Cerebellar cortex (tissue), 1 donor: ENCODE data around the gene MAP3K13.
"Not testable (repeated sequence)": the region's sequence is repeated elsewhere in the genome, so short reads cannot be mapped to it uniquely, and the experiment has no call there.

Source experiments
- DNase-seq: peaks from one replicate; pipeline ENCODE4 v3.0.0-alpha.2; 2015; ENCODE audit warnings: low spot score

MAP3K13 gene

GRCh38 chr3:185397676-185398075, 34.7 kb downstream of the MAP3K13 start:
- DNase-seq = peak; percentile 62

DNA sequence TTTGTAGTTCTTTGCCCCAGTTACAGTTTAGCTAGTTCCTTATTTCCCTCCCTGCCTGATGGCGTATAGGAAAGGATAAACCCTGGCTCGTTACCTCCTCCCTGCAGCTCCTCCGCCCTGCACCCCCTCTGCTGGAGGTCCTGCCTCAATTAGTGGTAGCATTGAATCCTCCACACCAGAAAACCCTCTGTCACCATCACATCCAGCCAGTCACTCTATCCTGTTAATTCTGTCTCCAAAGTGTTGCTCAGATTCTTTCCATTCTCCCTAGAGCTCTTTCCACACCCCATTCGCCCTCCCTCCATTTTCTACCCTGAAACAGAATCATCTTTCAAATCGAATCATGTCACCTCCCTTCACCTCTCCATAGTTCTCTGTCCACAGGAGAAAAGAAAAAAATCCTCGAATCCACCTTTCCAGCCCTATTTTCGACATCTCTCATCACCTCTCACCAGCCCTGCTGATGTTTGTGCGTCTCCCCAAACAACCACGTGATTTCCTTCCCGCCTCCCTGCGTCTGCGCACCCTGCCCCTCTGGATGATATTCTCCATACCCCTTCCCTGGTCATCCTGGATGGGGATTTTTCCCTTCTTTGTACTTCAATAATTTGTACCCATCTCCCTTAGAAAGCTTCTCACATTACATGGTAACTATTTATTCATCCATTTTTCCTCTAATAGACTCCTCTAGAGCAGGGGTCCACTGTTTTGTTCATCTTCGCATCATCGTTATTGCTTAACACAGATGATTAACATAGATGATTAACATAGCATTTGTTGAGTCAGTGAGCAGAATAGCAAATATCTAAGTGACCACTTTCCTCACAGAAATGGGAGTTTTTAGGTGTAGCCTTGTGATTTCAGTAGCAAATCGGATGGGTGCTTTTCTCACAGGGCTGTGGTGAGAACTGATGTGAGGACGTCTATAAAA, 37.1 kb downstream of the MAP3K13 start:
- DNase-seq = no peak

- DNase-seq = no peak
Observed at GRCh38 chr3:185400866-185401265, 37.9 kb downstream of the MAP3K13 start.

- no peak for DNase-seq
Observed at GRCh38 chr3:185401319-185401955, 38.5 kb downstream of the MAP3K13 start.

DNA sequence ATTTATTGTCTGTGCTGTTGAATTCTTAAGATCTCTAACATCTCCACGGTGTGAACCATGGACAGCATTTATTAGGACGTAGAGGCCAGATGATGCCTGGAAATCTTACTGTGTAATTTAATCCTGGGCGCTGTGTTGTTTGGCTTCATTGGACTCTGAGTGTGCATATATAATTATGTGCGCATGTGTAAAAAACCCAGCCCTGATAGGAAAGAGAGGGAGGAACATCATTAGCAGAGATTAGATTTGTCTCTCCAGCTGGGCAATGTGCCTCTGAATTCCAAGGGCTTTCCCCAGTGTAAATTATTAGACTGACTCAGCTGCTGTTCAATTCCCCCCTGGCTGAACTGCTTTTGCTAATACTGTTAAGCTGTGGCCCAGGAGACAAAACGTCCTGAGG, 39.6 kb downstream of the MAP3K13 start:
- no peak for DNase-seq

DNA sequence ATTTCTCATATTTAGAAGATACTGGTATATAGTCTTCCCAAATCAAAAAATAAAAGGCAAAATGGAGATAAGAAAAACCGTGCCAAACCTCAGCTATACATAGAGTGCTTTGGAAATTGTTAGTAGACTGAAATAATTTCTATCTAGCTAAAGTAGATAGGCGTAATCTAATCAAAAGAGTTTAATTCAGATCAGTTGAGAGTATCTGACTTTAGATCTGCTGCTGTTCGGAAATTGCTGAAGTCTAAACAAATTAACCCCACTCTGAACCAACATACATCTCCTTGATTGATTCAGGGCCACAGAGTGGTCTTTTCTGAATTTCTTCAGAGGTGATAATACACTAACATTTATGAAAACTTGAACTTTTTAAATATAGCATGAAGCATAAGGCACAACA, 40.1 kb downstream of the MAP3K13 start:
- no peak for DNase-seq

- DNase-seq = no peak
Observed at GRCh38 chr3:185405243-185405642, 42.3 kb downstream of the MAP3K13 start.

- DNase-seq = no peak
Observed at GRCh38 chr3:185405664-185406063, 42.7 kb downstream of the MAP3K13 start.

DNA sequence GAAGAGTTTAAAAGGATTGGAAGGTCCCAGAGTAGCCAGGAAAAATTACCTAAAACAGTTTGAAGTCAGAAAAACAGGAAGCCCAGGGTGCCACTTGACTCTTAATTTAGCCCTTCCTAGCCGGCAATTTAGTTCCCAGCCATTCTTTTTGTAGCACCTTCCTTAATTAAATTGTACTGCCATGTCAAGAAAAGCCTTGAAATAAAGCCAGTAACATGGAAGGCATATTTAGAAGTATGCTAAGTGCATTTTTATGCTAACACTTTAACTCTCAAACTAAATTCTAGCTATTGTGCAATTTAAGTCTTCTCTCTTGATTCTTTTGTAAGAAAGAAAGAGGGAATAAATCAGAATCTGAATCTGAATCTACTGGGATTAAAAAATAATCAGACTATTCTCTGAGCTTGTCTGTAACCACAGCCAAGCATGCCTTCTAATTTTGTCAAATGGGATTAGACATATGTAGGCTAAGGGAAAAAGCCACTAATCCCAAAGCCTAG, 43.2 kb downstream of the MAP3K13 start:
- peak; percentile 7 for DNase-seq

GRCh38 chr3:185409957-185410356, 47.0 kb downstream of the MAP3K13 start:
- no peak for DNase-seq

DNA sequence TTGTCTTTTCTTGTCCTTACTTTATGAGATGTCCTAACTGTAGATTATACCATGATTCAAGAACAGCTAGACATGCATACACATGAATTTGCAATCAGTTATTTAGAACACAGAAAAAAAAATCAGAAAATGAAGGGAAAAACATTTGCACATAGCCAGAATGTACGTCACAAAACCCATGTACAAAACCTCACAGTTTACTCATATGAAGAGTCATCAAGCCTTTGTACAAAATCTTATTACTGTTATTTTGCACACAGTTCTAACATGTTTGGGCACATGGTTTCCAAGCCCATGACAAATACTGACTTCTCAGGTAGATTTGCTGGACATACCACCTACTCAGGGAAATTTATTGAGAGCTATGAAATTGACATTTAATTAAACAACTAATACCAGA, 48.2 kb downstream of the MAP3K13 start:
- DNase-seq = no peak

GRCh38 chr3:185416513-185416912, 53.6 kb downstream of the MAP3K13 start:
- no peak for DNase-seq

- not testable (repeated sequence) for DNase-seq
Observed at GRCh38 chr3:185418561-185418977, 55.6 kb downstream of the MAP3K13 start.

DNA sequence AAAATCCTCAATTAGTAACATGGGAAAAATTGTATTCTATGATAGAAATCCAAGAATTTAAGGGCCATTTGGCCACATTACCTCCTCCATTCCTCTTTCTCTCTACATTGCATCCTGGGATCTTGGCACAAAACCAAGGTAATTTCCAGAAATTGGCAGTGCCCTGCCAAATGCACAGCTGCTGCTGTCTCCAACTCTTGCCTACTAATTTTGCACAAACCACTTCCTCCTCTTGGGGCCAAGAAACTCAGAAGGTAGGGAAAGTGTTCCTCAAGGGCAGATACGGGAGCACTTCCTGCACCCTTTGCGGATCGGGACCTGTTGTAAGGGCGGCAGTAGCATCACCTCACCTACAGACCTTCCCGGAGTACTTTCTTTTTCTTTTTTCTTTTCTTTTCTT, 57.8 kb downstream of the MAP3K13 start:
- peak; percentile 82 for DNase-seq

- DNase-seq = no peak
Observed at GRCh38 chr3:185421577-185422232, 58.8 kb downstream of the MAP3K13 start.

- DNase-seq = no peak
Observed at GRCh38 chr3:185422677-185423076, 59.7 kb downstream of the MAP3K13 start.

GRCh38 chr3:185423178-185423577, 60.2 kb downstream of the MAP3K13 start:
- DNase-seq = no peak

- no peak for DNase-seq
Observed at GRCh38 chr3:185424435-185424834, 61.5 kb downstream of the MAP3K13 start.

- DNase-seq = no peak
Observed at GRCh38 chr3:185430375-185430774, 67.4 kb downstream of the MAP3K13 start.

DNA sequence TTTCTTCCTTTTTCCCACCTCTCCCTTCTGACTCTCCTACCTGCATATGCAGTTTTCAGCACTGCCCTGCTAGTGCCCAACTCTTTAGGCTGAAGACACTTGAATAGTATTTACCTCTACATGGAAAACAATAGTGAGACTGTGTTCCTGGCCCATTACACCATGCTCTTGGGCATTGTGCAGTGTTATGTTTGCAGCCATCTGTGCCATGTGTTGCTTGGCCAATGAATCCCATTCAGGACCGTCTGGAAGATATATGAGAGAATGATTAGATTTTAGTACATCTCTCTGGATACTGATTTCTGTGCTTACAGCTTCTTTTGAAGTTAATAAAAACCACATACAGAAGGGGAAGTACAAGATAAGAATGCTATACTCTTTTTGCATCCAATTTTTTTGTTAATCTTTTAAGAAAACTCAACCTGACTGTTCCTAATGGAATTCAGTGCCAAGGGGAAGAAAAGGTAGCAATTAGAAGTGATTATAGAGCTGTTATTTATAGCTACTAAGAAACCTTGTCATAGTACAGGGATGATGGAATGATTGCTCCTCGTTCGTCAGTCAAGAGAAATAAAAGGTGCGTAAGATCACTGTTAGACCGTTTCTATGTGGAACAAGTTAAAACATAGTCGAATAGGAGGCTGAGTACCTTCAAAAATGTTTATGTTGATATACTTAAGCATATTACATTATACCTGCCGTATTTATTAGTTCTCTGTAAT, 77.0 kb downstream of the MAP3K13 start:
- DNase-seq = peak; percentile 51

GRCh38 chr3:185442031-185442430, 79.1 kb downstream of the MAP3K13 start:
- DNase-seq = no peak

DNA sequence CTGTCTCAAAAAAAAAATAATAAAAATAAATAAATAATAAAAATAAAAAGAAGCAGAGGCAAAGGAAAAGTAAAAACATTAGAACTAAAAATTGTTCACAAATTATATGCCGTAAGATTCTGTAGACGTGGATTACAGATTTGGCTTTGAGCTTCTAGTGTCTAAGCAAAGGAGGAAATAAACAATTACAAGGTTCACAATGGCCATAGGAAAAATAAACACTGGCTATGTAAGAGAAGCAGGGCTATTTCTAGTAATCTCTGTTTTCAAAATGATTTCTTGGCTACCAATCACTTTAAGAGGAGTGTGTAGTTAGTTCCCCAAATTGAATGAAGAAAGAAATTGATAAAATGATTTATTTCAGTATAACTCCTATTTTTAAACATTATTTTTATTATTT, 81.4 kb downstream of the MAP3K13 start:
- DNase-seq = no peak
